ENCODE results near the gene PDS5B. TPM values are rescaled to one million over a fixed set of nuclear protein-coding genes. Genes with fewer than 3 reads are reported as not detected.
"Not testable (repeated sequence)": the region's sequence is repeated elsewhere in the genome, so short reads cannot be mapped to it uniquely, and the experiment has no call there.

Gene PDS5B
- total RNA-seq, 1 experiment from 2014 or later, result 95.5 TPM

- TF ChIP-seq CTCF (conservative IDR thresholded peaks at IDR 0.05; ENCODE audit: low read depth, low read length) (no peak), EZH2 (IDR thresholded peaks at IDR 0.05; ENCODE audit: borderline replicate concordance, low read depth, low read length, poor library complexity, severe bottlenecking) (no peak)
- DNase-seq (ENCODE audit: low spot score), result peak; percentile 2
- no TSS peak for BruUV-seq (replicated peaks)
- Histone ChIP-seq H3K27ac (ENCODE audit: low read depth, low read length, poor library complexity, severe bottlenecking) (peak overlapping the region; percentile 5), H3K9me3 (ENCODE audit: low read depth, low read length, poor library complexity, severe bottlenecking) (no peaks in the 10 kb centered on the region), H3K4me3 (ENCODE audit: low read depth, low read length, poor library complexity, severe bottlenecking) (no peak overlapping the region), H3K36me3 (ENCODE audit: insufficient read depth, low read length, poor library complexity, severe bottlenecking) (peaks cover 18% of the 10 kb centered on the region), H3K4me1 (ENCODE audit: insufficient read depth, low read length, poor library complexity, severe bottlenecking) (peaks cover 10% of the 10 kb centered on the region), H3K27me3 (replicated peaks; ENCODE audit: insufficient read depth, low read depth, low read length, poor library complexity) (no peaks in the 10 kb centered on the region)
- POLR2A ChIA-PET (ENCODE audit: low non-redundant PET), result no interaction called here
- CTCF ChIA-PET, result no interaction called here
- intact Hi-C loops (cut with micrococcal nuclease; ENCODE audit: unreplicated experiment), result no loop called here
These were observed 109.5 kb downstream of the PDS5B start for GRCh38 chr13:32695602-32696250.

- no peak overlapping the region for H3K4me3 ChIP-seq (ENCODE audit: low read depth, low read length, poor library complexity, severe bottlenecking)
- no TSS peak for BruUV-seq (replicated peaks)
- intact Hi-C loops (cut with micrococcal nuclease; ENCODE audit: unreplicated experiment), result no loop called here
- H3K36me3 ChIP-seq (ENCODE audit: insufficient read depth, low read length, poor library complexity, severe bottlenecking), result peaks cover 37% of the 10 kb centered on the region
- CTCF ChIA-PET, result no interaction called here
- peaks cover under 1% of the 10 kb centered on the region for H3K9me3 ChIP-seq (ENCODE audit: low read depth, low read length, poor library complexity, severe bottlenecking)
- TF ChIP-seq EZH2 (IDR thresholded peaks at IDR 0.05; ENCODE audit: borderline replicate concordance, low read depth, low read length, poor library complexity, severe bottlenecking) (no peak), CTCF (conservative IDR thresholded peaks at IDR 0.05; ENCODE audit: low read depth, low read length) (no peak)
- no peak for DNase-seq (ENCODE audit: low spot score)
- no peak overlapping the region for H3K27ac ChIP-seq (ENCODE audit: low read depth, low read length, poor library complexity, severe bottlenecking)
- H3K27me3 ChIP-seq (replicated peaks; ENCODE audit: insufficient read depth, low read depth, low read length, poor library complexity), result no peaks in the 10 kb centered on the region
- H3K4me1 ChIP-seq (ENCODE audit: insufficient read depth, low read length, poor library complexity, severe bottlenecking), result no peaks in the 10 kb centered on the region
- POLR2A ChIA-PET (ENCODE audit: low non-redundant PET), result interaction anchor here (0.6 kb wide), 1 partner anchor 51 kb away, joined by 3 read pairs; no protein-coding TSS in a partner anchor
These were observed 121.2 kb downstream of the PDS5B start for GRCh38 chr13:32707471-32707870.

GRCh38 chr13:32713397-32713796 is 127.1 kb downstream of the PDS5B start:
- CTCF ChIA-PET, result no interaction called here
- no peaks in the 10 kb centered on the region for H3K4me1 ChIP-seq (ENCODE audit: insufficient read depth, low read length, poor library complexity, severe bottlenecking)
- POLR2A ChIA-PET (ENCODE audit: low non-redundant PET), result no interaction called here
- H3K9me3 ChIP-seq (ENCODE audit: low read depth, low read length, poor library complexity, severe bottlenecking), result peaks cover 18% of the 10 kb centered on the region
- no TSS peak for BruUV-seq (replicated peaks)
- H3K27ac ChIP-seq (ENCODE audit: low read depth, low read length, poor library complexity, severe bottlenecking), result no peak overlapping the region
- no peak for DNase-seq (ENCODE audit: low spot score)
- H3K36me3 ChIP-seq (ENCODE audit: insufficient read depth, low read length, poor library complexity, severe bottlenecking), result peaks cover 49% of the 10 kb centered on the region
- TF ChIP-seq EZH2 (IDR thresholded peaks at IDR 0.05; ENCODE audit: borderline replicate concordance, low read depth, low read length, poor library complexity, severe bottlenecking), result no peak
- TF ChIP-seq CTCF (conservative IDR thresholded peaks at IDR 0.05; ENCODE audit: low read depth, low read length), result no peak
- intact Hi-C loops (cut with micrococcal nuclease; ENCODE audit: unreplicated experiment), result no loop called here
- H3K4me3 ChIP-seq (ENCODE audit: low read depth, low read length, poor library complexity, severe bottlenecking), result no peak overlapping the region
- H3K27me3 ChIP-seq (replicated peaks; ENCODE audit: insufficient read depth, low read depth, low read length, poor library complexity), result no peaks in the 10 kb centered on the region

GRCh38 chr13:32716201-32716600 is 129.9 kb downstream of the PDS5B start:
- H3K4me1 ChIP-seq (ENCODE audit: insufficient read depth, low read length, poor library complexity, severe bottlenecking); H3K27me3 ChIP-seq (replicated peaks; ENCODE audit: insufficient read depth, low read depth, low read length, poor library complexity); DNase-seq (ENCODE audit: low spot score); BruUV-seq (replicated peaks); CTCF ChIA-PET; intact Hi-C loops (cut with micrococcal nuclease; ENCODE audit: unreplicated experiment); H3K4me3 ChIP-seq (ENCODE audit: low read depth, low read length, poor library complexity, severe bottlenecking); POLR2A ChIA-PET (ENCODE audit: low non-redundant PET); H3K27ac ChIP-seq (ENCODE audit: low read depth, low read length, poor library complexity, severe bottlenecking): not testable (repeated sequence)
- H3K9me3 ChIP-seq (ENCODE audit: low read depth, low read length, poor library complexity, severe bottlenecking), result peaks cover 18% of the 10 kb centered on the region
- H3K36me3 ChIP-seq (ENCODE audit: insufficient read depth, low read length, poor library complexity, severe bottlenecking), result peaks cover 34% of the 10 kb centered on the region
